Measurements from ENCODE around the gene APOL1. TPM values are rescaled to one million over a fixed set of nuclear protein-coding genes. Genes with fewer than 3 reads are reported as not detected.

APOL1 gene
- total and polyA plus RNA-seq, 2 donors (not counting 3 experiments of a cell fraction or from before 2014, with no cell fraction given) = 8.2 to 14.1 TPM

- BruUV-seq (replicated peaks) = no TSS peak
- Histone ChIP-seq H3K9me3 (replicated peaks; ENCODE audit: control insufficient read depth, insufficient read depth, low read length) (no peaks in the 10 kb centered on the region), H3K27ac (ENCODE audit: insufficient read depth, low read depth, low read length) (no peak overlapping the region), H3K36me3 (ENCODE audit: control insufficient read depth in 2 of 2, extremely low read depth in 1 of 2, insufficient read depth in 2 of 2, low read length in 2 of 2) (peaks cover 70 to 81% of the 10 kb centered on the region in 2 experiments), H2AFZ (ENCODE audit: low read depth, low read length) (no peak overlapping the region), H4K20me1 (replicated peaks; ENCODE audit: control insufficient read depth, extremely low read depth, insufficient read depth, low read length) (no peaks in the 10 kb centered on the region), H3K4me1 (ENCODE audit: control insufficient read depth, extremely low read depth, insufficient read depth, low read length) (no peaks in the 10 kb centered on the region), H3K27me3 (ENCODE audit: control insufficient read depth in 2 of 2, insufficient read depth in 2 of 2, low read length in 2 of 2) (no peaks in the 10 kb centered on the region), H3K4me2 (ENCODE audit: insufficient read depth, low read length) (no peak overlapping the region), H3K79me2 (ENCODE audit: control insufficient read depth, insufficient read depth, low read length) (peaks cover 43% of the 10 kb centered on the region), H3K9me1 (replicated peaks; ENCODE audit: control insufficient read depth, extremely low read depth, insufficient read depth, low read length) (no peaks in the 10 kb centered on the region), H3K4me3 (replicated peaks in 1 of 3; ENCODE audit: insufficient read depth in 1 of 3, low read depth in 1 of 3, low read length in 3 of 3) (no peak overlapping the region), H3K9ac (replicated peaks; ENCODE audit: extremely low read depth, insufficient read depth, low read length) (no peak overlapping the region)
- CTCF ChIA-PET = interaction anchor here (1.4 kb wide), 1 partner anchor 17 kb away, joined by 3 read pairs; no protein-coding TSS in a partner anchor
- TF ChIP-seq FOS (IDR thresholded peaks at IDR 0.05; ENCODE audit: borderline replicate concordance, insufficient read depth, low read length) = no peak
- no peak for TF ChIP-seq POLR2A (IDR thresholded peaks at IDR 0.05; ENCODE audit: low read depth, low read length)
- TF ChIP-seq GATA2 (IDR thresholded peaks at IDR 0.05; ENCODE audit: insufficient read depth, insufficient read length, low read depth, low read length) = no peak
- no peak for TF ChIP-seq JUN (IDR thresholded peaks at IDR 0.05; ENCODE audit: borderline replicate concordance, insufficient read depth, insufficient read length, low read depth)
- intact Hi-C loops (cut with micrococcal nuclease) = no loop called here
- no peak for DNase-seq (ENCODE audit: low read depth, low spot score)
- FAIRE-seq = no peak
- POLR2A ChIA-PET = no interaction called here
- dilution Hi-C loops (cut with MboI; ENCODE audit: extremely low pct_ligation_motif_present, low sequenced_read_pairs) = no loop called here
Measured at GRCh38 chr22:36294293-36294620, 41.3 kb downstream of the APOL1 start.

GRCh38 chr22:36294801-36295200 lies 41.9 kb downstream of the APOL1 start:
- POLR2A ChIA-PET = no interaction called here

More at GRCh38 chr22:36294801-36295200, 41.9 kb downstream of the APOL1 start:
- Histone ChIP-seq H4K20me1 (replicated peaks; ENCODE audit: control insufficient read depth, extremely low read depth, insufficient read depth, low read length) (no peaks in the 10 kb centered on the region), H2AFZ (ENCODE audit: low read depth, low read length) (no peak overlapping the region), H3K9me1 (replicated peaks; ENCODE audit: control insufficient read depth, extremely low read depth, insufficient read depth, low read length) (no peaks in the 10 kb centered on the region), H3K36me3 (ENCODE audit: control insufficient read depth in 2 of 2, extremely low read depth in 1 of 2, insufficient read depth in 2 of 2, low read length in 2 of 2) (peaks cover 70 to 81% of the 10 kb centered on the region in 2 experiments), H3K4me3 (replicated peaks in 1 of 3; ENCODE audit: insufficient read depth in 1 of 3, low read depth in 1 of 3, low read length in 3 of 3) (no peak overlapping the region), H3K9ac (replicated peaks; ENCODE audit: extremely low read depth, insufficient read depth, low read length) (no peak overlapping the region), H3K4me1 (ENCODE audit: control insufficient read depth, extremely low read depth, insufficient read depth, low read length) (no peaks in the 10 kb centered on the region), H3K27ac (ENCODE audit: insufficient read depth, low read depth, low read length) (no peak overlapping the region), H3K4me2 (ENCODE audit: insufficient read depth, low read length) (no peak overlapping the region), H3K79me2 (ENCODE audit: control insufficient read depth, insufficient read depth, low read length) (peaks cover 44% of the 10 kb centered on the region), H3K27me3 (ENCODE audit: control insufficient read depth in 2 of 2, insufficient read depth in 2 of 2, low read length in 2 of 2) (no peaks in the 10 kb centered on the region), H3K9me3 (replicated peaks; ENCODE audit: control insufficient read depth, insufficient read depth, low read length) (no peaks in the 10 kb centered on the region)
- FAIRE-seq (no peak), DNase-seq (ENCODE audit: low read depth, low spot score) (no peak)
- CTCF ChIA-PET = interaction anchor here (1.1 kb wide), 1 partner anchor 192 kb away, joined by 3 read pairs; no protein-coding TSS in a partner anchor
- BruUV-seq (replicated peaks) = no TSS peak
- intact Hi-C loops (cut with micrococcal nuclease) = no loop called here
- TF ChIP-seq JUN (IDR thresholded peaks at IDR 0.05; ENCODE audit: borderline replicate concordance, insufficient read depth, insufficient read length, low read depth) (no peak), CTCF (IDR thresholded peaks at IDR 0.05; ENCODE audit: extremely low read depth in 1 of 2, insufficient read depth in 1 of 2, low read depth in 1 of 2, low read length in 2 of 2) (no peak), POLR2A (IDR thresholded peaks at IDR 0.05; ENCODE audit: low read depth, low read length) (no peak), EZH2 (IDR thresholded peaks at IDR 0.05; ENCODE audit: borderline replicate concordance, low read depth, low read length, severe bottlenecking) (no peak), FOS (IDR thresholded peaks at IDR 0.05; ENCODE audit: borderline replicate concordance, insufficient read depth, low read length) (no peak), GATA2 (IDR thresholded peaks at IDR 0.05; ENCODE audit: insufficient read depth, insufficient read length, low read depth, low read length) (no peak), MAX (IDR thresholded peaks at IDR 0.05; ENCODE audit: insufficient read depth, insufficient read length) (no peak), POLR2AphosphoS5 (IDR thresholded peaks at IDR 0.05; ENCODE audit: insufficient read depth, low read depth, low read length) (peak; percentile 12)
- dilution Hi-C loops (cut with MboI; ENCODE audit: extremely low pct_ligation_motif_present, low sequenced_read_pairs) = no loop called here
